PFSK-1 (cell line): ENCODE data around the gene RSPH1.

Experiments
- FOXP2 ChIP-seq: optimal IDR thresholded peaks from 2 replicates; pipeline ENCODE3; 2011; ENCODE audit warnings: borderline replicate concordance, control low read depth, inconsistent platforms; ENCODE audit not compliant: insufficient read depth; ENCODE audit errors: extremely low read length, extremely low read depth
- POLR2AphosphoS5 ChIP-seq: IDR thresholded peaks from 2 replicates; pipeline ENCODE4 v1.6.1; 2012; ENCODE audit warnings: low read depth, mild to moderate bottlenecking, control low read depth, low read length, moderate library complexity
- SIN3A ChIP-seq: IDR thresholded peaks from 2 replicates; pipeline ENCODE4 v1.6.1; 2012; ENCODE audit warnings: mild to moderate bottlenecking, low read length, moderate library complexity, borderline replicate concordance; ENCODE audit not compliant: insufficient read depth
- TAF1 ChIP-seq: IDR thresholded peaks from 2 replicates; pipeline ENCODE4 v1.6.1; 2012; ENCODE audit warnings: low read length, control low read depth, borderline replicate concordance; ENCODE audit not compliant: insufficient read depth
- TF ChIP-seq, protein P1 (sequence below), 2 experiments: IDR thresholded peaks; 2 replicates each; pipeline versions ENCODE4 v1.6.1 to v1.8.0; 2011 to 2012; ENCODE audit warnings: low read depth in 2 of 2, low read length in 2 of 2, control low read depth in 1 of 2, inconsistent platforms in 1 of 2, mild to moderate bottlenecking in 1 of 2, moderate library complexity in 1 of 2; ENCODE audit not compliant: insufficient read depth in 1 of 2

The RSPH1 gene

DNA sequence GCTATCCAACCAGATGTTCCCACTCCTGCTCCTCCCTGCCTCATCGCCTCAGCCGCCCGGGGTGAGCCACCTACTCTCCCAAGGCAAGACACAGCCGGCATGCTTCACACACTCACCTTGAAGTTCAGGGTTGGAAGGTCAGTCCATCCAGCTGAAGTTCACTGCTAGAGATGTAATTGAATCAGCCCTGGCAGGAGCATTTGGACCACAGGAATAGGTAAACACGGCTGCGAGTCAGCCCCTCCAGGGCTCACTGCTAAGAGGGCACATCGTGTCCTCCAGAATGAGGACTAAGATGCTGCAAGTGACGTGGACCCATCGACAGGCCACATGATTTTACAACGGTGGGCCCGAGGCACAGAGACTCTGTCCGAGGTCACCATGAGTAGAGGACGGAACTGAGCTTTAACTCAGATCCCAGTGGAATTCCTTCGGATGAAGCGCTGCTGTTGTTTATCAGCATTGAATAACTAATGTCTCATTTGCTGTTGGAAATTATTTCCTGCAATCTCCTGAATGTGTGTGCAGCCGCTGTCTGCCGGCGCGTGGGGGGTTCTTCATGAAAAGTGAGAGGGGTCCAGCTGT is 41.9 kb downstream of the RSPH1 start:
- TF ChIP-seq, protein P1, sequence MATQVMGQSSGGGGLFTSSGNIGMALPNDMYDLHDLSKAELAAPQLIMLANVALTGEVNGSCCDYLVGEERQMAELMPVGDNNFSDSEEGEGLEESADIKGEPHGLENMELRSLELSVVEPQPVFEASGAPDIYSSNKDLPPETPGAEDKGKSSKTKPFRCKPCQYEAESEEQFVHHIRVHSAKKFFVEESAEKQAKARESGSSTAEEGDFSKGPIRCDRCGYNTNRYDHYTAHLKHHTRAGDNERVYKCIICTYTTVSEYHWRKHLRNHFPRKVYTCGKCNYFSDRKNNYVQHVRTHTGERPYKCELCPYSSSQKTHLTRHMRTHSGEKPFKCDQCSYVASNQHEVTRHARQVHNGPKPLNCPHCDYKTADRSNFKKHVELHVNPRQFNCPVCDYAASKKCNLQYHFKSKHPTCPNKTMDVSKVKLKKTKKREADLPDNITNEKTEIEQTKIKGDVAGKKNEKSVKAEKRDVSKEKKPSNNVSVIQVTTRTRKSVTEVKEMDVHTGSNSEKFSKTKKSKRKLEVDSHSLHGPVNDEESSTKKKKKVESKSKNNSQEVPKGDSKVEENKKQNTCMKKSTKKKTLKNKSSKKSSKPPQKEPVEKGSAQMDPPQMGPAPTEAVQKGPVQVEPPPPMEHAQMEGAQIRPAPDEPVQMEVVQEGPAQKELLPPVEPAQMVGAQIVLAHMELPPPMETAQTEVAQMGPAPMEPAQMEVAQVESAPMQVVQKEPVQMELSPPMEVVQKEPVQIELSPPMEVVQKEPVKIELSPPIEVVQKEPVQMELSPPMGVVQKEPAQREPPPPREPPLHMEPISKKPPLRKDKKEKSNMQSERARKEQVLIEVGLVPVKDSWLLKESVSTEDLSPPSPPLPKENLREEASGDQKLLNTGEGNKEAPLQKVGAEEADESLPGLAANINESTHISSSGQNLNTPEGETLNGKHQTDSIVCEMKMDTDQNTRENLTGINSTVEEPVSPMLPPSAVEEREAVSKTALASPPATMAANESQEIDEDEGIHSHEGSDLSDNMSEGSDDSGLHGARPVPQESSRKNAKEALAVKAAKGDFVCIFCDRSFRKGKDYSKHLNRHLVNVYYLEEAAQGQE (IDR thresholded peaks at IDR 0.05; ENCODE audit: insufficient read depth in 1 of 2, low read depth in 2 of 2, low read length in 2 of 2), result no peak
- no peak for TF ChIP-seq POLR2AphosphoS5

DNA sequence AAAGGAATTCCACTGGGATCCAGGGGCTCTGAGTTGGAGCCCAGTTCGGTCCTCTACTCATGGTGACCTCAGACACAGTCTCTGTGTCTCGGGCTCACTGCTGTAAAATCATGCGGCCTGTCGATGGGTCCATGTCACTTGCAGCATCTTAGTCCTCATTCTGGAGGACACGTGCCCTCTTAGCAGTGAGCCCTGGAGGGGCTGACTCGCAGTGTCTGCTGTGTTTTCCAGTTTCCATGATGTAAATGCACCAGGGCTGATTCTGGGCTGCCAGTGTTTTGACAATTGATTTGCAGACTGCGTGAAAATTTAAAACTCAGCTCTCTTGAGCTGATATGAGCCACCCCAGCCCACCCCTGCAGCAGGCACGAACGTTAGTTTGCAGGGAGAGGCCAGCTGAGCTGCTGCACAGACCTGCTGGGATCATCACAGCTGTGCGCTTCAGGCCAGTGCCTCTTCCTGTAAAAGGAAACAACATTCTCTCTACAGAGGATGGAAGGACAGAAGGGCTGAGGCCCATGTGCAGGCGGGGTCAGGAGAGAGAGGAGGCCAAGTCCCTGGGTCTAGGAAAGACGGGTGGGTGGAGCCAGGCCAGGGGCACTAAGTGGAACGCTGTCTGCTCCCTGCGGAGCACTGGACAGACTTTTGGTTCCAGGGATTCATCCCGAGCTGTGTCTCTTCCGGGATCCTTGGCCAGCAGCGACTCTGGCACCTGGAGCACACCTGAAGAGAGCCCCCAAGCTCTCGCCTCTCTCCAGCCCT is 42.6 kb downstream of the RSPH1 start:
- TF ChIP-seq FOXP2 (no peak), POLR2AphosphoS5 (no peak), SIN3A (peak; percentile 57; the same call in 1 of the 2 replicates)

DNA sequence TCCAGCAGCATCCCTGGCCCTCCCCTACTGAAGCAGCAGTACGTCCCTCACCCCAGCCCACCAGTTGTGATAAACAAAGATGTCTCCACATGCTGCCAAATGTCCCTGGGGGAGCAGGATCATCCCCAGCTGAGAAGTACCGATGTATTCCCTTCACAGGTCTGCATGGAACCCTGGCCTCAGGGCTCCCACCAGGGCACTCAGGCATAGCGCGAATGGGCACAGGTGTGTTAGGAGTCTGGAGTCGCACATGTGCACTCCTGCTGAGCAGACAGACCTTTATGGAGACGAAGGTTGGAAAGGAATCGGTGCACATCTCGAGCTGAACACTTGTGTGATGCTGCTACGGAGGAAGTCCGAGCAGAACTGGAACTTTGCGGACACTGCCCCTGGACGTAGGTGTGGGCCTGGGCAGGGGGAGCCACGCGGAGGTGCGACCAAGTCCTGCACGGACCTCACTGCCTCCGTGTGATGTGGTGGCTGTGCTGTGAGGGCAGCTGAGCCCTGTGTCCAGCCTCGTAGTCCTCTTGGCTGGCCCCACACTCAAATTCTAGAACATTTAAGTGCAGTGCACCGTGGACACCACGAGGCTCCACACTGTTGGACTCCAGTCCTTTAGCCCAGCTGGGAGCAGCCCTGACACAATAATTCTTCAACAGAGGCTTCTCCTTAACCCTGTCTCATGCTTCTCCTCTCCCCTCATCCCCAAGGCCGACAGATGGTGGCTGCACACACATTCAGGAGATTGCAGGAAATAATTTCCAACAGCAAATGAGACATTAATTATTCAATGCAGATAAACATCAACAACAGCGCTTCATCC is 43.4 kb downstream of the RSPH1 start:
- TF ChIP-seq POLR2AphosphoS5 (no peak), SIN3A (no peak), TAF1 (no peak), FOXP2 (no peak)
- TF ChIP-seq, protein P1 (IDR thresholded peaks at IDR 0.05; ENCODE audit: insufficient read depth in 1 of 2, low read depth in 2 of 2, low read length in 2 of 2), result no peak

DNA sequence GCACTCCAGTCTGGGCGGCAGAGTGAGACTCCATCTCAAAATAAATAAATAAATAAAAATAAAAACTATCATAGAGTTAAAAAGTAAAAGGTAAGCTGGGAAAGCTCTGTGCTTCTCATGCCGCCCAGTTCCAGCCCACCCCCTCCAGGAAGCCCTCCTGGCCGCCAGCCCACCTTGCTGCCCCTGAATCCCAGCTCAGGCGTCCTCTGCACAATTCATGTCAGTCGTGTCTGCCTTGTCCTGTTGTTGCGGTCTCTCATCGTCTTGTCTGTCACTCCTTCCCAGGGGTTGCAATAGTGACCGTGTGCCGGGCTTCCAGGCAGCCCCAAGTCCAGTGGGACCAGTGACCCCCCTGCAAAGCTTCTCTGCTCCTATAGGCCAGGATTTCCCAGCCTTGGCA is 44.1 kb downstream of the RSPH1 start:
- TF ChIP-seq SIN3A, result no peak
- TF ChIP-seq, protein P1 (IDR thresholded peaks at IDR 0.05; ENCODE audit: insufficient read depth in 1 of 2, low read depth in 2 of 2, low read length in 2 of 2), result no peak
- no peak for TF ChIP-seq POLR2AphosphoS5

DNA sequence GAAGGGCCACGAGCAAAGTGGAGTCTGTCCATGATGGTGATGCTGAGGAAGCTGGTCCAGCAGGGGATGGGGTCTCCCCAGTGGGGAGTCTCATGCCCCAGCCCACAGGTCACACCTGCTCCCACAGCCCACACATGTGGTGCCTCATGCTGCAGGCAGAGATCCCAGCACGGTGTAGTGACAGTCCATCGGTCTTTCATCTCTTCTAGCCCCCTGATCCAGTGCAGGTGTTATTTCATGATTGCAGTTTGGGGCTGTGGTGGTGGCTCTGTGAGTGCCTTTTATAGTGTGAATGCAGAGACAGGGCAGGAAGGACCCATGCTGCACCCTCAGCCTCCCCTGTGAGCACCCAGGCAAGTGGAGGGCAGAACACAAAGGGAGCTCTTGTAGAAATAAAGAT is 47.3 kb downstream of the RSPH1 start:
- TF ChIP-seq FOXP2, result no peak
- TF ChIP-seq, protein P1 (IDR thresholded peaks at IDR 0.05; ENCODE audit: insufficient read depth in 1 of 2, low read depth in 2 of 2, low read length in 2 of 2), result no peak
- no peak for TF ChIP-seq POLR2AphosphoS5
- no peak for TF ChIP-seq TAF1
- TF ChIP-seq SIN3A, result no peak
